Astrocyte (in vitro differentiated cells and primary cell): ENCODE results near the gene STK39.

Experiments
- EZH2 ChIP-seq: IDR thresholded peaks from 2 replicates; pipeline ENCODE4 v1.6.1; 2012; ENCODE audit warnings: mild to moderate bottlenecking, low read length, inconsistent platforms; ENCODE audit not compliant: insufficient read depth
- TF ChIP-seq, protein P1 (sequence below): IDR thresholded peaks from 2 replicates; pipeline ENCODE4 v1.5.1; 2011; ENCODE audit warnings: low read depth, mild to moderate bottlenecking, inconsistent platforms, low read length, moderate library complexity; ENCODE audit not compliant: insufficient read depth

DNA sequence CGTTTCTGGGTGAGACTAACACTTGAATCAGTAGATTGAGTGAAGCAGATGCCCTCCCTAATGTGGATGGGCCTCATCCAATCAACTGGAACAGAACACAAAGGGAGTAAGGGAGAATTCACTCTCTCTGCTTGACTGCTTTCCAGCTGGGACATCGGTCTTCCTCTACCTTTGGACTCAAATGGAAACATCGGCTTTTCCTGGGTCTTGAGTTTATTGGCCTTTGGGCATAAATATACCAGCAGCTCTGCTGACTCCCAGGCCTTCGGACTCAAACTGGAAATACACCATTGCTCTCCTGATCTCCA, 311.6 kb downstream of the STK39 start:
- TF ChIP-seq, protein P1, sequence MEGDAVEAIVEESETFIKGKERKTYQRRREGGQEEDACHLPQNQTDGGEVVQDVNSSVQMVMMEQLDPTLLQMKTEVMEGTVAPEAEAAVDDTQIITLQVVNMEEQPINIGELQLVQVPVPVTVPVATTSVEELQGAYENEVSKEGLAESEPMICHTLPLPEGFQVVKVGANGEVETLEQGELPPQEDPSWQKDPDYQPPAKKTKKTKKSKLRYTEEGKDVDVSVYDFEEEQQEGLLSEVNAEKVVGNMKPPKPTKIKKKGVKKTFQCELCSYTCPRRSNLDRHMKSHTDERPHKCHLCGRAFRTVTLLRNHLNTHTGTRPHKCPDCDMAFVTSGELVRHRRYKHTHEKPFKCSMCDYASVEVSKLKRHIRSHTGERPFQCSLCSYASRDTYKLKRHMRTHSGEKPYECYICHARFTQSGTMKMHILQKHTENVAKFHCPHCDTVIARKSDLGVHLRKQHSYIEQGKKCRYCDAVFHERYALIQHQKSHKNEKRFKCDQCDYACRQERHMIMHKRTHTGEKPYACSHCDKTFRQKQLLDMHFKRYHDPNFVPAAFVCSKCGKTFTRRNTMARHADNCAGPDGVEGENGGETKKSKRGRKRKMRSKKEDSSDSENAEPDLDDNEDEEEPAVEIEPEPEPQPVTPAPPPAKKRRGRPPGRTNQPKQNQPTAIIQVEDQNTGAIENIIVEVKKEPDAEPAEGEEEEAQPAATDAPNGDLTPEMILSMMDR = no peak
- no peak for TF ChIP-seq EZH2
